ENCODE data around the gene ASTL.

ASTL gene

GRCh38 chr2:96097951-96098823 lies 40.1 kb downstream of the ASTL start:
- H3K27ac ChIP-seq = no peak overlapping the region
- TF ChIP-seq ZFX (IDR thresholded peaks at IDR 0.05) (no peak), CTCF (conservative IDR thresholded peaks at IDR 0.05) (no peak)

- TF ChIP-seq CTCF (conservative IDR thresholded peaks at IDR 0.05) = no peak
- TF ChIP-seq ZFX (IDR thresholded peaks at IDR 0.05) = no peak
- no peak overlapping the region for H3K27ac ChIP-seq
Observed at GRCh38 chr2:96097441-96097840, 40.9 kb downstream of the ASTL start.

GRCh38 chr2:96095116-96095636 lies 43.1 kb downstream of the ASTL start:
- H3K27ac ChIP-seq = no peak overlapping the region
- no peak for TF ChIP-seq ZFX (IDR thresholded peaks at IDR 0.05)
- TF ChIP-seq CTCF (conservative IDR thresholded peaks at IDR 0.05) = no peak

GRCh38 chr2:96093528-96093927 lies 44.8 kb downstream of the ASTL start:
- TF ChIP-seq CTCF (conservative IDR thresholded peaks at IDR 0.05) = no peak
- TF ChIP-seq ZFX (IDR thresholded peaks at IDR 0.05) = no peak
- H3K27ac ChIP-seq = no peak overlapping the region

- no peak overlapping the region for H3K27ac ChIP-seq
- TF ChIP-seq ZFX (IDR thresholded peaks at IDR 0.05) (no peak), CTCF (conservative IDR thresholded peaks at IDR 0.05) (no peak)
Observed at GRCh38 chr2:96092951-96093350, 45.4 kb downstream of the ASTL start.

GRCh38 chr2:96092573-96092877 lies 45.8 kb downstream of the ASTL start:
- H3K27ac ChIP-seq = no peak overlapping the region
- TF ChIP-seq ZFX (IDR thresholded peaks at IDR 0.05) = no peak
- no peak for TF ChIP-seq CTCF (conservative IDR thresholded peaks at IDR 0.05)

- no peak overlapping the region for H3K27ac ChIP-seq
- TF ChIP-seq ZFX (IDR thresholded peaks at IDR 0.05) = no peak
- no peak for TF ChIP-seq CTCF (conservative IDR thresholded peaks at IDR 0.05)
Observed at GRCh38 chr2:96091711-96092572, 46.4 kb downstream of the ASTL start.
